Astrocyte (in vitro differentiated cells and primary cell): Measurements from ENCODE around the gene RAB3D.

Experiments used
- CTCF ChIP-seq: IDR thresholded peaks from 2 replicates; pipeline ENCODE4 v1.5.1; 2011; ENCODE audit warnings: low read depth, mild to moderate bottlenecking, inconsistent platforms, low read length, moderate library complexity; ENCODE audit not compliant: insufficient read depth
- EZH2 ChIP-seq: IDR thresholded peaks from 2 replicates; pipeline ENCODE4 v1.6.1; 2012; ENCODE audit warnings: mild to moderate bottlenecking, low read length, inconsistent platforms; ENCODE audit not compliant: insufficient read depth

GRCh38 chr19:11338121-11338520 is 1.3 kb downstream of the RAB3D start:
- TF ChIP-seq CTCF: no peak
- TF ChIP-seq EZH2: no peak
